Measurements from ENCODE around the gene NFATC2IP. TPM values are rescaled to one million over a fixed set of nuclear protein-coding genes. Genes with fewer than 3 reads are reported as not detected.
A peak's percentile ranks its signal among the peaks of the same experiment; 100 is the strongest.

NFATC2IP gene
- total and polyA plus RNA-seq, 9 of the 15 experiments (the other 6 are each of a cell fraction or from before 2014, with no cell fraction given): 15.6 to 106 (median 46.9) TPM

DNA sequence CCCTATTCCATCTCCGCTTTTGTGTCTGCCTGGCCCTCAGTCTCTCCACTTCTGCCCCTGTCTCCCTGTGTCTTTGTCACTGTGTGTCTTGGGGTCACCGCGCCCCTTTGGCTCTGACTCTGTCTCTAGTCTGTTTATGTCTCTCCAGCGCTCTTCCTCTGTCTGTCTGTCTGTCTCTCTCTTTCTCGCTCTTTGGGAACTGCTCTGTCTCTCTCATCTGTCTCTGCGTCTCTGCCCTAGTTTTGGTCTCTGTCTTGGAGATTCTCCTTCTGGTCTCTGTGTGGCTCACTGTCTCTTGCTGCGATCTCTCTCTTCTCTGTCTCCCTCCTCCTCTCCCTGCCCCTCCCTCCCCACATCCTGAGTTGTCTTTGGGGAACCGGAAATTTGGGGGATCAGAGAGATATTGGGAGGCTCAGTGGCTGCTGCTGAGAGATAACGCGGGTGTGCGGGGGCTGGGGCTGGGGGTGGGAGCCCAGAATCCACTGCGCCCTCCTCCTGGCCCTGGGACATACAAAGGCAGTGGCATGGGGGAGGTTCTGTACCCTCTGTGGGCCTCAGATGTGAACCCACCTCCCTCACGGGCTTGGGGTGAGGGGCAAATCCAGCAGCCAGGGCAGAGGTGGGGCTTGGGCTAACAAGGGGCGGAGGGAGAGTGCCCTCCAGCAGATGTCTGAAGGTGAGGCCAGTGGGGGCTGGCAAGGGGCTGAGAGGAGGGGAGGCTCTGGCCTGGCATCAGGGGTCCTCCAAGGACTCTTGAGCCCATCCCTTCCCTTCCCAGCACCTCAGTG is 58.5 kb downstream of the NFATC2IP start (continued):
- peak; percentile 82 for TF ChIP-seq NKRF (IDR thresholded peaks at IDR 0.05; ENCODE audit: borderline replicate concordance)
- no peak for TF ChIP-seq CEBPG (CRISPR knock-in tag; IDR thresholded peaks at IDR 0.05)
- no peak for TF ChIP-seq CEBPG (tag; conservative IDR thresholded peaks at IDR 0.05 in 1 of 2, IDR thresholded peaks at IDR 0.05 in 1 of 2)
- TF ChIP-seq ZNF41 (CRISPR knock-in tag; conservative IDR thresholded peaks at IDR 0.05): peak; percentile 72
- no peak for TF ChIP-seq XRCC4 (IDR thresholded peaks at IDR 0.05; ENCODE audit: extremely low read depth, insufficient read depth, insufficient read length)
- TF ChIP-seq ZFP30 (CRISPR knock-in tag; IDR thresholded peaks at IDR 0.05; ENCODE audit: borderline replicate concordance): no peak
- no peak for TF ChIP-seq TEAD2 (tag; IDR thresholded peaks at IDR 0.05)
- peak; percentile 50; the same call in 1 of the 2 replicates for TF ChIP-seq ZSCAN32 (CRISPR knock-in tag; IDR thresholded peaks at IDR 0.05)
- TF ChIP-seq GTF2E2 (tag; IDR thresholded peaks at IDR 0.05): no peak
- TF ChIP-seq, protein P1, sequence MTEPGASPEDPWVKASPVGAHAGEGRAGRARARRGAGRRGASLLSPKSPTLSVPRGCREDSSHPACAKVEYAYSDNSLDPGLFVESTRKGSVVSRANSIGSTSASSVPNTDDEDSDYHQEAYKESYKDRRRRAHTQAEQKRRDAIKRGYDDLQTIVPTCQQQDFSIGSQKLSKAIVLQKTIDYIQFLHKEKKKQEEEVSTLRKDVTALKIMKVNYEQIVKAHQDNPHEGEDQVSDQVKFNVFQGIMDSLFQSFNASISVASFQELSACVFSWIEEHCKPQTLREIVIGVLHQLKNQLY (CRISPR knock-in tag; conservative IDR thresholded peaks at IDR 0.05): no peak
- peak; percentile 92 for TF ChIP-seq POLR2AphosphoS5 (IDR thresholded peaks at IDR 0.05; ENCODE audit: control insufficient read depth, insufficient read depth, low read depth, low read length)
- peak; percentile 83 for TF ChIP-seq ELF1 (tag; IDR thresholded peaks at IDR 0.05)
- no peak; the same call in 1 of the 2 replicates for TF ChIP-seq CBX5 (IDR thresholded peaks at IDR 0.05; ENCODE audit: borderline replicate concordance, low read depth)
- TF ChIP-seq ZFP91 (CRISPR knock-in tag; IDR thresholded peaks at IDR 0.05): no peak

All from K562 (cell line).